HepG2 (cell line): ENCODE data around the gene PPP1R16B. TPM values are rescaled to one million over a fixed set of nuclear protein-coding genes. Genes with fewer than 3 reads are reported as not detected.

Experiments
- CHD2 ChIP-seq: IDR thresholded peaks from 2 replicates; pipeline ENCODE4 v1.6.1; 2011; ENCODE audit warnings: low read depth, low read length, improper control_type of control experiment
- HDAC1 ChIP-seq: sonication (generic); formaldehyde crosslinking; IDR thresholded peaks from 2 replicates; pipeline ENCODE4 v1.5.1; 2020; ENCODE audit warnings: mild to moderate bottlenecking, missing genetic modification reagents
- MBD4 ChIP-seq: IDR thresholded peaks from 2 replicates; pipeline ENCODE4 v1.6.1; 2012; ENCODE audit warnings: low read length, inconsistent platforms, borderline replicate concordance
- NR2F6 ChIP-seq, 2 experiments: IDR thresholded peaks; 2 replicates each; pipeline ENCODE4 v1.6.1; 2016; ENCODE audit warnings: antibody characterized with exemption in 1 of 2, mild to moderate bottlenecking in 1 of 2
- RCOR2 ChIP-seq: IDR thresholded peaks from 2 replicates; pipeline ENCODE4 v1.6.1; 2016; ENCODE audit warnings: missing biosample characterization, missing genetic modification reagents
- SALL2 ChIP-seq: sonication (generic); formaldehyde crosslinking; IDR thresholded peaks from 2 replicates; pipeline ENCODE4 v1.8.1; 2023; ENCODE audit warnings: mild to moderate bottlenecking, missing genetic modification reagents, inconsistent platforms
- SMAD1 ChIP-seq: sonication (generic); formaldehyde crosslinking; IDR thresholded peaks from 2 replicates; pipeline ENCODE4 v1.4.0; 2020; ENCODE audit warnings: missing genetic modification reagents, low read depth, mild to moderate bottlenecking, borderline replicate concordance
- SMAD9 ChIP-seq: sonication (generic); formaldehyde crosslinking; IDR thresholded peaks from 2 replicates; pipeline ENCODE4 v1.5.1; 2020; ENCODE audit warnings: mild to moderate bottlenecking, missing genetic modification reagents
- SMC3 ChIP-seq: IDR thresholded peaks from 2 replicates; pipeline ENCODE4 v1.6.1; 2011; ENCODE audit warnings: low read length, improper control_type of control experiment
- SPEN ChIP-seq: sonication (generic); formaldehyde crosslinking; IDR thresholded peaks from 2 replicates; pipeline ENCODE4 v1.5.1; 2020; ENCODE audit warnings: low read depth, mild to moderate bottlenecking, missing genetic modification reagents
- TOPORS ChIP-seq: sonication (generic); formaldehyde crosslinking; IDR thresholded peaks from 2 replicates; pipeline ENCODE4 v1.8.0; 2023; ENCODE audit warnings: mild to moderate bottlenecking, missing genetic modification reagents
- ZNF235 ChIP-seq: sonication (generic); formaldehyde crosslinking; IDR thresholded peaks from 2 replicates; pipeline ENCODE4 v1.8.1; 2023; ENCODE audit warnings: mild to moderate bottlenecking, missing genetic modification reagents, borderline replicate concordance
- ZNF367 ChIP-seq: sonication (generic); formaldehyde crosslinking; IDR thresholded peaks from 2 replicates; pipeline ENCODE4 v1.4.0; 2020; ENCODE audit warnings: missing genetic modification reagents, borderline replicate concordance
- ZNF577 ChIP-seq: sonication (generic); formaldehyde crosslinking; IDR thresholded peaks from 2 replicates; pipeline ENCODE4 v1.4.0; 2020; ENCODE audit warnings: mild to moderate bottlenecking, low read depth, missing genetic modification reagents, borderline replicate concordance
- ZNF614 ChIP-seq: IDR thresholded peaks from 2 replicates; pipeline ENCODE4 v1.6.1; 2018; ENCODE audit warnings: missing biosample characterization, missing genetic modification reagents, inconsistent platforms, borderline replicate concordance
- ZNF615 ChIP-seq: sonication (generic); formaldehyde crosslinking; IDR thresholded peaks from 2 replicates; pipeline ENCODE4 v1.5.0; 2020; ENCODE audit warnings: mild to moderate bottlenecking, missing genetic modification reagents, borderline replicate concordance
- ZNF737 ChIP-seq: sonication (generic); formaldehyde crosslinking; IDR thresholded peaks from 2 replicates; pipeline ENCODE4 v1.5.0; 2020; ENCODE audit warnings: missing genetic modification reagents, mild to moderate bottlenecking, borderline replicate concordance
- ZNF891 ChIP-seq: sonication (generic); formaldehyde crosslinking; IDR thresholded peaks from 2 replicates; pipeline ENCODE4 v1.5.0; 2020; ENCODE audit warnings: mild to moderate bottlenecking, missing genetic modification reagents
- polyA plus RNA-seq, 8 experiments: library from polyadenylated mRNA; depleted of rRNA in 3 of 8; stranded (reverse) in 7 of 8; unstranded in 1 of 8; fragments of >200 nt; fragmentation: Illumina TruSeq in 4 of 8; extraction: Trizol in 4 of 8; gene quantifications; 2 replicates each; pipeline versions ENCODE4 v1.2.1 to v1.2.3, GENCODE V29; 2011 to 2016; ENCODE audit warnings: low read depth in 4 of 8, missing spikeins in 1 of 8, mixed read lengths in 1 of 8; ENCODE audit not compliant: insufficient read depth in 1 of 8
- total RNA-seq, 5 experiments: library from RNA; depleted of rRNA; stranded (reverse); fragments of >200 nt; fragmentation: Illumina TruSeq; extraction: Trizol; gene quantifications; 2 replicates each; pipeline ENCODE4 v1.2.3, GENCODE V29; 2016; ENCODE audit warnings: low read depth in 1 of 5
- TF ChIP-seq, protein P1 (sequence below): sonication (generic); formaldehyde crosslinking; IDR thresholded peaks from 2 replicates; pipeline ENCODE4 v1.5.0; 2020; ENCODE audit warnings: mild to moderate bottlenecking, missing genetic modification reagents
- TF ChIP-seq, protein P2 (sequence below): sonication (generic); formaldehyde crosslinking; IDR thresholded peaks from 2 replicates; pipeline ENCODE4 v1.8.1; 2023; ENCODE audit warnings: mild to moderate bottlenecking, moderate library complexity, missing genetic modification reagents
- TF ChIP-seq, protein P3 (sequence below): sonication (generic); formaldehyde crosslinking; conservative IDR thresholded peaks from 2 replicates; pipeline ENCODE4 v1.4.0; 2020; ENCODE audit warnings: missing genetic modification reagents
- TF ChIP-seq, protein P4 (sequence below): sonication (generic); formaldehyde crosslinking; IDR thresholded peaks from 2 replicates; pipeline ENCODE4 v1.4.0; 2020; ENCODE audit warnings: missing genetic modification reagents

The PPP1R16B gene
- total and polyA plus RNA-seq, 2 of the 13 experiments (the other 11 are each of a cell fraction or from before 2014, with no cell fraction given) = 0.02 to 0.11 TPM

DNA sequence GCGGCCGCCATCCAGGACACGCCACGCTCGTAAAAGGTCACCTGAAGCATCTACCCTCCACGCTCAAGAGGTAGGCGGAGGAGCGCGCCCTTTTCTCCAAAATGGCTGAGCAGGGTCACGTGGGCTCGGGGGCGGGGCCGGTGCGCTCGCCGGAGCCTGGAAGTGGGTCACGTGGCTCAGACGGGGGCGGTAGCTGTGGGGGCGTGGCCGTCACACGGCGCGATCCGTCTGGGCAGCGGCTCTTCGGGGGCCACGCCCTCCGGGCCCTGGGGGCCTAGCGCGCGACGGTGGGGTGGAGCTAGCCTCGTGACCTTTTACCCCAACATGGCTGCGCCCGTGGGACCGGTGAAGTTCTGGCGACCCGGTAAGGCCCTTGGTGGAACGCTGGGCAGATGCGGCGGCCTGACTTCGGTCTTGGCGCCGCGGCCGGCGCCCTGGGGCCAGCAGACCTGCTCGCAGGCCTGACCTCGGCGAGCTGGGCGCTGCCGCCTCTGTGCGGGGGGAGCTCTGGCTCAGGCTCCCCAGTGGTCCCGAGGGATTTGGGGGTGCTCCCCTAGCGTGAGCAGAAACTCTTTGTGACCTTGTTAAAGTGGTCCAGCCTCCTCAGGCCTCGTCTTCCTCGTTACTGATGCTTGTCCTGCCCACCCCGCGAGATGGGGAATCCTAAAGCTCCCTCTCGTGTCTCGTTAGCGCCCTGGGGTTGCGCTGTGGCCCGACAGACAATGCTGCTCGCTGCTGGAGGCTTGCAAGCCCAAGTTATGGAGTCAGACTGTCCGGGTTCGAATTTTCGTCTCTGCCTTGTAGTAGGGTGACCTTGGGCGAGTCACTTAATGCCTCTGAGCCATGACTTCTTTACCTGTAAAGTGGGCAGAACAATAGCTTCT, 156.8 kb downstream of the PPP1R16B start, which contains the start of gene DHX35 (continued):
- TF ChIP-seq, protein P1, sequence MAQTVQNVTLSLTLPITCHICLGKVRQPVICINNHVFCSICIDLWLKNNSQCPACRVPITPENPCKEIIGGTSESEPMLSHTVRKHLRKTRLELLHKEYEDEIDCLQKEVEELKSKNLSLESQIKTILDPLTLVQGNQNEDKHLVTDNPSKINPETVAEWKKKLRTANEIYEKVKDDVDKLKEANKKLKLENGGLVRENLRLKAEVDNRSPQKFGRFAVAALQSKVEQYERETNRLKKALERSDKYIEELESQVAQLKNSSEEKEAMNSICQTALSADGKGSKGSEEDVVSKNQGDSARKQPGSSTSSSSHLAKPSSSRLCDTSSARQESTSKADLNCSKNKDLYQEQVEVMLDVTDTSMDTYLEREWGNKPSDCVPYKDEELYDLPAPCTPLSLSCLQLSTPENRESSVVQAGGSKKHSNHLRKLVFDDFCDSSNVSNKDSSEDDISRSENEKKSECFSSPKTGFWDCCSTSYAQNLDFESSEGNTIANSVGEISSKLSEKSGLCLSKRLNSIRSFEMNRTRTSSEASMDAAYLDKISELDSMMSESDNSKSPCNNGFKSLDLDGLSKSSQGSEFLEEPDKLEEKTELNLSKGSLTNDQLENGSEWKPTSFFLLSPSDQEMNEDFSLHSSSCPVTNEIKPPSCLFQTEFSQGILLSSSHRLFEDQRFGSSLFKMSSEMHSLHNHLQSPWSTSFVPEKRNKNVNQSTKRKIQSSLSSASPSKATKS (CRISPR knock-in tag) = no peak
- TF ChIP-seq, protein P2, sequence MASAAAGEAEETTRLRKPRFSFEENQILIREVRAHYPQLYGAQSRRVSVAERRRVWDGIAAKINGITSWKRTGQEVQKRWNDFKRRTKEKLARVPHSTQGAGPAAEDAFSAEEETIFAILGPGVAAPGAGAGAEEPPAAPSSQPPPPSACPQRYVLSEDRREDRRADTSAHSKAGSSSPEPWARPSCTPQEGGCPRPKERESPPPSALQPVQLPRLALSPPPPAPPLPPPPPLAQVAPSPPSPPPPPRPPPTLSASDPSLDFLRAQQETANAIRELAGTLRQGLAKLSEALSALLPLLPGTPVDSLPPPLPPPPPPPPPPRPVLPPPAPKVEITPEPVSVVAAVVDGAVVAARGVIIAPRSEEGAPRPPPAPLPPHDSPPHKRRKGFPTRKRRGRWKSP (CRISPR knock-in tag) = peak; percentile 98
- TF ChIP-seq, protein P3, sequence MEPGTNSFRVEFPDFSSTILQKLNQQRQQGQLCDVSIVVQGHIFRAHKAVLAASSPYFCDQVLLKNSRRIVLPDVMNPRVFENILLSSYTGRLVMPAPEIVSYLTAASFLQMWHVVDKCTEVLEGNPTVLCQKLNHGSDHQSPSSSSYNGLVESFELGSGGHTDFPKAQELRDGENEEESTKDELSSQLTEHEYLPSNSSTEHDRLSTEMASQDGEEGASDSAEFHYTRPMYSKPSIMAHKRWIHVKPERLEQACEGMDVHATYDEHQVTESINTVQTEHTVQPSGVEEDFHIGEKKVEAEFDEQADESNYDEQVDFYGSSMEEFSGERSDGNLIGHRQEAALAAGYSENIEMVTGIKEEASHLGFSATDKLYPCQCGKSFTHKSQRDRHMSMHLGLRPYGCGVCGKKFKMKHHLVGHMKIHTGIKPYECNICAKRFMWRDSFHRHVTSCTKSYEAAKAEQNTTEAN (CRISPR knock-in tag) = peak; percentile 64; the same call in 1 of the 2 replicates
- TF ChIP-seq, protein P4, sequence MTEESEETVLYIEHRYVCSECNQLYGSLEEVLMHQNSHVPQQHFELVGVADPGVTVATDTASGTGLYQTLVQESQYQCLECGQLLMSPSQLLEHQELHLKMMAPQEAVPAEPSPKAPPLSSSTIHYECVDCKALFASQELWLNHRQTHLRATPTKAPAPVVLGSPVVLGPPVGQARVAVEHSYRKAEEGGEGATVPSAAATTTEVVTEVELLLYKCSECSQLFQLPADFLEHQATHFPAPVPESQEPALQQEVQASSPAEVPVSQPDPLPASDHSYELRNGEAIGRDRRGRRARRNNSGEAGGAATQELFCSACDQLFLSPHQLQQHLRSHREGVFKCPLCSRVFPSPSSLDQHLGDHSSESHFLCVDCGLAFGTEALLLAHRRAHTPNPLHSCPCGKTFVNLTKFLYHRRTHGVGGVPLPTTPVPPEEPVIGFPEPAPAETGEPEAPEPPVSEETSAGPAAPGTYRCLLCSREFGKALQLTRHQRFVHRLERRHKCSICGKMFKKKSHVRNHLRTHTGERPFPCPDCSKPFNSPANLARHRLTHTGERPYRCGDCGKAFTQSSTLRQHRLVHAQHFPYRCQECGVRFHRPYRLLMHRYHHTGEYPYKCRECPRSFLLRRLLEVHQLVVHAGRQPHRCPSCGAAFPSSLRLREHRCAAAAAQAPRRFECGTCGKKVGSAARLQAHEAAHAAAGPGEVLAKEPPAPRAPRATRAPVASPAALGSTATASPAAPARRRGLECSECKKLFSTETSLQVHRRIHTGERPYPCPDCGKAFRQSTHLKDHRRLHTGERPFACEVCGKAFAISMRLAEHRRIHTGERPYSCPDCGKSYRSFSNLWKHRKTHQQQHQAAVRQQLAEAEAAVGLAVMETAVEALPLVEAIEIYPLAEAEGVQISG (CRISPR knock-in tag) = peak; percentile 91
- TF ChIP-seq SMAD1 (CRISPR knock-in tag) (peak; percentile 95), NR2F6 (IDR thresholded peaks at IDR 0.05) (no peak; the same call in 1 of the 2 replicates), NR2F6 (CRISPR knock-in tag; IDR thresholded peaks at IDR 0.05) (peak; percentile 90), TOPORS (CRISPR knock-in tag) (no peak), ZNF615 (CRISPR knock-in tag) (no peak), HDAC1 (CRISPR knock-in tag) (peak; percentile 92), SMAD9 (CRISPR knock-in tag) (no peak), ZNF577 (CRISPR knock-in tag) (no peak), SPEN (peak; percentile 95), ZNF614 (CRISPR knock-in tag) (peak; percentile 94), CHD2 (peak; percentile 21; the same call in 1 of the 2 replicates), ZNF367 (CRISPR knock-in tag) (peak; percentile 93), MBD4 (no peak), RCOR2 (peak; percentile 86), ZNF891 (CRISPR knock-in tag) (peak; percentile 97), ZNF235 (CRISPR knock-in tag) (peak; percentile 86; the same call in 1 of the 2 replicates), ZNF737 (CRISPR knock-in tag) (peak; percentile 99), SMC3 (peak; percentile 9; the same call in 1 of the 2 replicates), SALL2 (CRISPR knock-in tag) (peak; percentile 84)
